GM21528 (cell line): ENCODE measurements around the gene MRPL20.
"Not testable (repeated sequence)": the region's sequence is repeated elsewhere in the genome, so short reads cannot be mapped to it uniquely, and the experiment has no call there.

ENCODE experiments used
- ATAC-seq: cut with Tn5 transposase; IDR thresholded peaks from one replicate; pipeline ENCODE4 v1.9.1; 2021; ENCODE audit warnings: mild to moderate bottlenecking, moderate library complexity; ENCODE audit not compliant: unreplicated experiment, low FRiP score

The MRPL20 gene

DNA sequence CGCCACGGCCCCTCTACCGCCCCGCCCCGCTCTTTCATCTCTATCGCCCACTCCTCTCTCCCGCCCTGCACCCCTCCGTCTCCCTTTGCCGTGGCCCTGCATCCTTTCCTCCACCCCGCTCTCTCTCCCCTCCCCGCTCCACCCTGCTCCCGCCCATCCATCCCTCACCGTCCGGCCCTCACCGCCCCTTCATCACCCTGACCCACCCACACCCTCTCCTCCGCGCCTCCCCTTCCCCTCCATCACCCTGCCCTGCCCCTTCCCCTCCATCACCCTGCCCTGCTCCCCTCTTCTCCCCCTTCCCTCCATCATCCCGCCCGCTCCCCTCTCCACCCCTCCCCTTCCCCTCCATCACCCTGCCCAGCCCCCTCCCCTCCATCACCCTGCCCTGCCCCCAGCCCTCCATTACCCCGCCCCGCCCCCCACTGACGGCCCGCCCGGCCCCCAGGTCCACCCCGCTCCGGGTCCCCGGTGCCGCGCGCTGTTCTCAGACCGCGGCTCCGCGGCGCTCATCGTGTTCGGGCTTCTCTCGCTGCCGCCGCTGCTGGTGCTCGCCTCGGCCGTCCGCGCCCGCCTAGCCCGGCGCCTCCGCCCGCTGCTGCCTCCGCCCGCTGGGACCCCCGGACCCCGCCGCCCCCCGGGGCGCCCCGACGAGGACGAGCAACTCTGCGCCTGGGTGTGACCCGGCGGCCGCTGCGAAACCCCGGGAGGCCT is 20.2 kb upstream of the MRPL20 start:
- no peak for ATAC-seq

DNA sequence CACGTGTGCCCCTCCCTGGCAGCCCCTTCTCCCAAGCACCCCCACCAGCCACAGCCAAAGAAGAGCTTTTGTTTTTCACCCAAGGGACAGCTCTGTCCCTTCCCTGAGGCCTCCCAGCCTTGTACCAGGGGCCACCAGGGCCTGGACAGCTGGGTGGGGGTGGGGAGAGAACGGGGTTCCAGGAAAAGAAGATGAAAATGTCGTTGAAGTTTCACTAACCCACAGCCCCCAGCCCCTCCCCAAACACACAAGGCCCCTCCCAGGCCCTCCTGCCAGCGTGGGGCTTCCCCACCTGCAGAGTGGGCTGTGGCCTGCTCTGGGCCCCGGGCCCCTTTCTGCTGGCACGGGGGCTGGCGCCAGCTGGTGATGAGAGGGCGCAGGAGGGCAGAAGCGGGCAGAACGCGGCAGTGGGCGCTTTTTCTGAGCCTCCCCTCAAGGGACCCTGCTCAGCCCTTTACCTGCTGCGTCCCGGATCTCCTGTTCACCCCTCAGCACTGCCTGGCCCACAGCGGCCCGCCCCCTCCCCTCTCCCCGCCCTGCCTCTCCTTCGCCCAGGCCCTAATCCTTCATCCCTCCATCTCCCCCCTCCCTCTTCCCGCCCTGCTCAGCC is 19.5 kb upstream of the MRPL20 start:
- ATAC-seq, result no peak

DNA sequence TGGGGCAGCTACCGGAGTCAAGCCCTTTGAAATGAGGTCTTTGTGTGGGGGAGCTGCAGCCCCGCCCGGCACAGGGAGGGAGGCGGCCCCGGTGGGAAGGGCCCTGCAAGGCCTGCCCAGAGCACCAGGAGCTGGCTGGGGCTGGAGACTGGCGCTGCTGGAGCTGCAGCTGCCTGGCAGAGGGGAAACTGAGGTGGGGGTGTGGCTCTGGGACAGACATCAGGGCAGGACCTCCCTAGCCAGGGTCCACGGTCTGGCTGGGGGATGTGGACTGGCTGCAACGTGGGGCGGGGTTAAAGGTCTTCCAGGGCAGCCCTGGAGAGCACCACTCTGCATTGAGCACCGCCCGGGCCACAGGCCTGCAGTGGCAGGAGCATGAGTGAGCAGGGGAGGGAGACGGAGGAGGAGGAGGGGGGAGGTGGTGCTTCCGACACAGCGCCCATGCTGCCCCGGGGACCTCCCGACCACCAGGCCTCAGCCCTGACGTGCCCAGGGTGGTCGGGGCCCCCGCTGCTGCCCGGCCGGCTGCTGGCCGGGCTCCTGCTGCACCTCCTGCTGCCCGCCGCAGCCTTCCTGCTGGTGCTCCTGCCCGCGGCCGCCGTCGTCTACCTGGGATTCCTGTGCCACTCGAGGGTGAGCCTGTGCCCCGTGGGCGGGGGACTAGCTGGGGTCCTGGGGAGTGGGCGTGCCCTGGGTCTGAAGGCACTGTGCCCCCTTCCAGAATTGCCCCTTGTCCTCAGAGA is 18.8 kb upstream of the MRPL20 start:
- no peak for ATAC-seq

DNA sequence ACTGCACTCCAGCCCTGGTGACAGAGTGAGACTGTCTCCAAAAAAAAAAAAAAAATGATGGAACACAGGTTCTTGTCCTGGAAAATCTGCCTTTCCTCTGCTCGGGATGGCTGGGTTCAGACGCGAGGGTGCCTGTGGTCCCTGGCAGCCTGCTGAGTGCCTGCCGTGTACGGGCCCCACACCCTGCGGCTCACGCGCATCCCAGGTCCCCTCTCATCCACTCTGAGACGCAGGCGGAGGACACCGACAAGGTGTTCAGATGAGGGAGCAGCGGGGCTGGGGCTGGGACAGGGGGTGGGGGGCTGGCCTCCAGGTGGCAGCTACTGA is 18.3 kb upstream of the MRPL20 start:
- ATAC-seq, result no peak

DNA sequence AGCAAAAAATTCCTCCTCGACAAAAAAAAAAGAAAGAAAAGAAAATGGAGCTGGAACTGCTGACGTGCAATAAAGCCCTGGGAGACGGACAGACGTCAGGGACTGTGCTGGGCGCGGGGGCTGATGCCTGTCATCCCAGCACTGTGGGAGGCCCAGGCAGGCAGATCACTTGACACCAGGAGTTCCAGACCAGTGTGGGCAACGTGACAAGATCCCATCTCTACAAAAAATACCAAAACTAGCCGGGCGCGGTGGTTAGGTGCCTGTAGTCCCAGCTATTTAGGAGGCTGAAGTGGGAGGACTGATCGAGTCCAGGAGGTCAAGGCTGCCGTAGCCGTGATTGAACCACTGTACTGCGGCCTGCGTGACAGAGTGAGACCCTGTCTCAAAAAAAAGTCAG is 17.6 kb upstream of the MRPL20 start:
- no peak for ATAC-seq

DNA sequence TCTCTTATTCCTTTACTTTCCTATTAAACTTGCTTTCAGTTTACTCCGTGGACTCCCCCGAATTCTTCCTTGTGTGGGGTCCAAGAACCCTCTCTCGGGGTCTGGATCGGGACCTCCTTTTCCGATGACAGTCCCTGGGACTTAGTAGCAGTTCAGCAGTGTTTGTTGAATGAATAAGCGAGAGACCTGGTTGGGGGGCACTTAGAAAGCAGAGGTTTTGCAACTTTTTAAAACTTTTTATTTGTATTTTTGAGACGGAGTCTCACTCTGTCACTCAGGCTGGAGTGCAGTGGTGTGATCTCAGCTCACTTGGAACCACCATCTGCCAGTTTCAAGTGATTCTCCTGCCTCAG is 16.1 kb upstream of the MRPL20 start:
- ATAC-seq, result no peak

DNA sequence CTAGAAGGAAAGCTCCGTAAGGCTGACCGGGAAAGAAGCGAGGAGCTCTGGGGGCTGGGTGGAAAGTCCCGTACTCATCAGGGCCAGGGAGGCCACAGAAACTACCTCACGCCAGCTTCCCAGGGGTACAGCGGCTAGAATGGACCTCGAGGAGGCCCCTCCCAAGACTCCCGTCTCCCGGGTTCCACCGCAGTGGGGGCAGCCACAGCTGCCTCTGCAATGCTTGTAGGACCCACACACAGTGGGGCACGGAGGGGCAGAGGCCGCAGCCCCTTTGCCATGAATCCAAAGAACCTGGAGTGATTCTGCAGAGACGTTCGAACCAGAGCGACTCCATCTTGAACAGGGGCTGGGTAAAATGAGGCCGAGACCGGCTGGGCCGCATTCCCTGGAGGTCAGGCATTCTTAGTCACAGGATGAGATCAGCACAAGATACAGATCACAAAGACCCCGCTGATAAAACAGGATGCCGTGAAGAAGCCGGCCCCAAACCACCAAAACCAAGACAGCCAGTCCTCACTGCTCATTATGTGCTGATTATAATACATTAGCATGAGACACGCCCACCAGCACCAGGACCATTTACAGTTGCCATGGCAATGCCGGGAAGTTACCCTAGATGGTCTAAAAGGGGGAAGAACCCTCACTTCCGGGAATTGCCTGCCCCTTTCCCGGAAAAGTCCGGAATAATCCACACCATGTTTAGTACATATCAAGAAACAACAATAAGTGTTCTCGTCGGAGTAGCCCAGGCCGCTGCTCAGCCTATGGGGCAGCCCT is 15.6 kb upstream of the MRPL20 start:
- ATAC-seq, result no peak

DNA sequence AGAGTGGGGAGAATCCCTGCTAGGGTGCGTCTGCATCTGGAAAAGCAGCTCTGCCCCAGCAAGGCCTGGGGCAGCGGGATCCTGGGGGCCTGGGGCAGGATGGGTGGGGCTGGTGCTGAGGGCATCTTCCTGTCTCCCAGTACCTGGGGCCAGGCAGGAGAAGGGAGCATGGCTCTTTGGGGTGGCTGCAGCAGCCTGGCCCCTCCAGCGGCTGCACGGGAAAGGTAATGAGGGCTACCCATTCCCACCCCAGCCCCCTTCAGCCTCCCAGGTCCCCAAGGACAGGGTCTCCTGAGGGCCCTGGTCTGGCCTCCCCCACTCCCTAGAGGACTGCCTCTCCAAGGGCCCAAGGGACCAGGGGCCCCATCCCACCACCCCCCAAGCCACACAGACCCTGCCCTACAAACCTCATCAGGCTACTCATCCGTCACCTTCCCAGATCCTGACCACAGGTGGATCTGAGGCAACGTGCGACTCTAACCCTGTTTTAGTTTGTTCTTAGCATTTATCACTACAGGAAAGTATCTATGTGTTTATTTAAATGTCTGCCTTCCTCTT is 14.9 kb upstream of the MRPL20 start:
- ATAC-seq, result no peak

DNA sequence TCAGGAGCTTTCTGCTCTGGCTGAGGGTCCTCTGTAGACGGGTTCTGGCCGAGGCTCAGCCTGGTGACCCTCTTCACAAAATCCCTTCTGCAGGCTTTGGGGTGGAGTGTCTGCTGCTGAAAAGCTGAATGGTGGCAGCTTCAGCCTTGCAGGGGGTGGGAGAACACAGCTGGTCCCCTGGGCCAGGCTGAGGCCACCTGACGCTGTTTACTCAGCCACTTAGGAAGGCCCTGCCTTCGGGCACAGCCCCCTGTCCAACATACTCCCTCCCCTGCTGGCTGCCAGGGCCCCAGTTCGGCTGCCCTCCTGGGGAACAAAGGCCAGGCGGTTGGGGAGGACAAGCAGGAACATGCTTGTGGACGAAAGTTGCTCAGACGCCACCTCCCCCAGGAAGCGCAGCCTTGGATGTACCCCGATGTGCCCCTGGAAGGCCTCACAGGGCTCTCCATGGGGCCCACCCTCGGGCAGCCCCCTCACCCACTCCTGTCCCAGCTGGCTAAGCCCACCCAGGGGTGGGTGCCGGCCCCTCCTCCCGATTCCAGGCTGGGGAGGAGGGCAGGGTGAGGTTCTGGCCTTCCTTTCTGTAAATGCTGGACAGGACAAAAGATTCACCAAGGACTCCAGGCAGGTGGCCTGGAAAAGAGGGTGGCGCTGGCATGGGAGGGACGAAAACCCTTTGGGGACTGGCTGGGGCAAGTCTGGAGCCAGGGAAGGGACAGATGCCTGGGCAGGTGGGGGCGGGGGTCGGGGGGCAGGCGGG is 14.2 kb upstream of the MRPL20 start, which contains the start of gene ANKRD65:
Gene ANKRD65 (minus strand): TSS at position 130 of the 760 bp plus-strand sequence. CDS start 271 bp downstream, outside the sequence.
- no peak for ATAC-seq

DNA sequence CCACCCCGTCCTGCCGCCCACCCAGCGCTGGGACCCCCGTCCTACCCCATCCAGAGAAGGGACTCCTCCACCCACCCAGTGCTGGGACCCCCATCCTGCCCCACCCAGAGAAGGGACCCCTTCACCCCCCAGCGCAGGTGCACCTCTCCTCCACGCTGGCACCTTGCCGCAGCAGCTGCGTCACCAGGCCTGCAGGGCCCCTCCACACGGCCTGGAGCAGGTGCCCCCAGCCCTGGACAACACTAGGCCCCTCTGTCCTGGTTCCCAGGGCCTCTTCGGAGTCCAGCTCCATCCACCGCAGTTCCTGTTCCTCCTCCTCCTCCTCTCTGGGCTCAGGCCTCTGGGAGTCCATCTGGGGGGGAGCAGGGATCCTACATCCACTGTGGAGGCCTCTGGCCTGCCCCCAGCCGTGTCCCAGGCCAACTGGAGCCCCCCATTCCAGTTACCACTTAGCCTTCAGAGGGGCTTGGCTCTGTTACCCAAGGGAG is 13.6 kb upstream of the MRPL20 start:
- no peak for ATAC-seq

DNA sequence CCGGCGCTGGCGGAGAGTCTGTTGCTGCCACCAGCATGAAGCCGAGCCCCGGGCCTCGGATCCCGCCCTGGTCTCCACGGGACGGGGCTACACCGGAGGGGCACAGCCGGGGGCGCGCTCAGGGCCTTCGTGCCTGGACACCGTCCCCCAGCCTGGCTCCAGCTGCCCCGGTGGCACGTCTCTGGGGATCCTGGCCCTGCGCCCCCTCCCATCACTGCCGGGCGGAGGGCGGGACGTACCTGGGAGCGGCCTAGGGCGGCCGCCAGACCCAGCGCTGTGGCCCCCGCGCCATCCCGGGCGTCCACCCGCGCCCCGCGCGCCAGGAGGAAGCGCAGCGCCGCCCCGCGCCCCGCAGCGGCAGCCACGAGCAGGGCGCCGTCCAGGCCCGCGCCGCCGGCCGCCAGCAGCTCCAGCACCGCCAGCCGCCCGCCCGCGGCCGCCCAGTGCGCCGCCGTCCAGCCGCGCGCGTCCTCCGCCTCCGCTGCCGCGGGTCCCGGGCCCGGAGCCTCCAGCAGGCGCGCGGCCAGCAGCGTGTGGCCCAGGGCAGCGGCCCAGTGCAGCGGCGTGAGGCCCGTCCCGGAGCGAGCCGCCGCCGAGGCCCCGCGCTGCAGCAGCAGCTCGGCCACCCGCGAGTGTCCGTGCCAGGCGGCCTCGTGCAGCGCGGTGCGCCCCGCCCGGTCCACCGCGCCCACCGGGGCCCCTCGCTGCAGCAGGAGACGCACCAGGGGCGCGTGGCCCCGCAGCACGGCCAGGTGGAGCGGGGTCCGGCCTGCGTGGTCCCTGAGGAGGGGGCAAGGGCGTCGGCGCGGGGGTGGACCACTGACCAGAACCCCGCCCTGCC is 12.9 kb upstream of the MRPL20 start:
- no peak for ATAC-seq

DNA sequence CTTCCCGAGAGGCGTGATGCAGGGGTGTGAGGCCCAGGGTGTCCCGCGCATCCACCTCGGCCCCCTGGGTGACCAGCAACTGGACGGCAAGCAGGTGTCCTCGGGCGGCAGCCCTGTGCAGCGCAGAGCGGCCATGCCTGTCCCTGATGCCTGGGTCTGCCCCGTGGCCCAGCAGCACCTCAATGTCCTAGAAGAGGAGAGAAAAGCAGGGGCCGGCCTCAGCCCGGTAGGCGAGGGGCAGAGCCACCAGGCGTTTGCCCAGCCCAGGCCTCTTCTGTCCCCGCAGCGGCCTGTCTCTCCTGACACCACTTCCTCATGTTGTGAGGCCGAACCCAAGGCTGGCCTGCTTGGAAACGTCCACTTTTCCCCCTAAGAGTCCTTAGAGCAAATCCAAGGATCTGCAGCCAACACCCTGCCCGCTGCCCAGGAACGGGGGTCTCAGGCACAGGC is 12.3 kb upstream of the MRPL20 start:
- ATAC-seq, result no peak

DNA sequence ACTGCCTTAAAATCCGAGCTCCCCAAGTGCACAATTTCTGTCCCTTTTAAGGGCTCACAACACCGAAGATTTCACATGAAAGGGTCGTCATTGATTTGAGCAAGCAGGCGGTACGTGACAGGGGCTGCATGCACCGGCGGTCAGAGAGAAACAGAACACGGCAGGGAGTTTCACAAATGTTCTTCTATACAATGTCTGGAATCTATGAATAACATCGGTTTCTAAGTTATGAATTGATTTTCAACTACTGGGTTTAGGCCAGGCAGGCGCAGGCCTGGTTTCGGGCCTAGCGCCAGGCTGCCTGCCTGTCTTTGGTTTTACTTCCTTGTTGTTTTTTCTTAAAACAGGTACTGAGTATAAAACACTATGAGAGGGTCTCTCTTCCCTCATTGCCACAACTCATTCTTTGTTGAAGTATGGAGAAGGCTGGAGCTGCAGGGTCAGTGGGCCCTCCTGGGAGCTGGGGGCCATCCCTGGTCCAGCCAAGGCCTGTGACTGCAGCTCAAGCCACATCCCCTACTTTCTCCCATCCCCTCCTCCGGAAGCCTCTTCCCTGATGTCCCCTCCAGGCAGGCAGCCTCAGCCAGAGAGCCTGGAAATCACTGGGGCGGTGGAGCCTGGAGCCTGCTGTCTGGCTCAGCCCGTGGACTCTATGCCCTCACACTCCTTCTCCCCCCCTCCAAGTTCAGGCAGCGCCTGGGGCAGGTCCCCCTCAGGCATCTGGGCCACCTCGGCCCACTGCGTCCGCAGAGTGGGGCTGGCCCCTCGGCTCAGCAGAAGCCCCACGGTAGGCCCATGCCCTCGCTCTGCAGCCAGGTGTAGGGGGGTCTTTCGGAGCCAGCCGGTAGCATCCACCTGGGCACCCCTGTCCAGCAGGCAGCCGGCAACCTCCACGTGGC is 11.6 kb upstream of the MRPL20 start:
- no peak for ATAC-seq

DNA sequence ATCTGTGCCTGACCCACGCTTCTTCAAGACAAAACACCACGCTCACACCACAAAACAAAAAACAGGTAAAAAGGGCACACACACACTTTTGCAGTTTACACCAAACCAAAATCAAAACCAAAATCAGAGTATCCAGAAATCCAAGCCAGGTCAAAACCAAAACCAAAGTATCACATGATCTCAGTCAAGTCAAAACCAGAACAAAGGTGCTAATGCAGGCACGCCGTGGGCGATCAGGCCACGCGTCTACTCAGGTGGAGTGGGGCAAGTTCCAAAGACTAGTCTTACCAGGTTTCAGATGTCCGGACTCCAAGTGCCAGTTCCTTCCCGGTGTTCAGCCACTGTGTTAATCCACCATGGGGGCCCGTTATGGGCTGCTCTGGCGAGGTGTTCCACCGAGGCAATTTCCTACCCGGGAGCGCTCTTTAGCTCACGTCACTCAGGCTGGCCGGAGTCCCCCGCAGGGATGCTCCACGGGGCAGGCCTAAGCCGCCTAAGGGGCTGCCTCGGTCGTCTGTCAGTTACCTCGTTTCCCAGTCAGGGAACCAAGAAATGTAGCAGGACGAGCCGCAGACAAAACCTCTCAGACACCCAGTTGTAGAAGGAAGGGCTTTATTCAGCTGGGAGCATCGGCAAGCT is 10.9 kb upstream of the MRPL20 start:
- ATAC-seq, result not testable (repeated sequence)

DNA sequence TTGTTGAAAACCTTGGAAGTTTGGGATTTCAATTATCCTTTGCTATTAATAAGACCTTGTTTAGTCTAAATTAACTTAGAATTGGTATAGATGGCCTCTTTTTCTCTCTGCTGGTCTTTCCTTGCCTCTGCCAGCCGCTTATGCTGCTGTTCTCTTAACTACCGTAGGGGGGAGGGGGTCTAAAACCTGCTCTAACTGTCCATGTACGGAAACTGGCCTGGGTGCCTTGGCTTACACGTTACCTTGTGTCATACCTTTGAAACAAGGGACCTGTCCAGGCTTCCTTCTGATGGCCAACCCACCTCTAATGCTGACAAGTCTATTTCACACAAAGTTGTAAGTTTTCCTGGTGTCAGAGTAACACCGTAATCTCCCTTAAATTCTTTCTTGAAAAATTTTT is 10.3 kb upstream of the MRPL20 start:
- ATAC-seq, result not testable (repeated sequence)

DNA sequence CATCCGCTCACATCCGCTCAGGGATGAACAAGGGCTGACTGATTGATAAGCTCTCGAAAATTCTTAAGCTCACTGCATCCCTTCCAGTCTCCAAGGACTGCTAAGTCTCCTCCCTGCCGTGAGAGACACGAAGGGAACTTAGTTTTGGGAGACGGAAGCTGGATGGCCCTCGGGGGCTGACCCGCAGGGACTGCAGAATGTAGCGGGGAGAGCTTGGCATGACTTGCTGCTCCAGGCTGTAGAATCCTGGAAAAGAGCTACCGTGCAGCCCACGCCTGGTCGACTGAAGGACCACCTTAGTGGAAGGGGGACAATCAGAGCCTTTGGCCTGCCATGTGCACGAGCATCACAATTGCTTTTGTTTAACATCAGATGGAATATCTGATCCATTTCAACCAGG is 8.7 kb upstream of the MRPL20 start:
- ATAC-seq, result no peak

DNA sequence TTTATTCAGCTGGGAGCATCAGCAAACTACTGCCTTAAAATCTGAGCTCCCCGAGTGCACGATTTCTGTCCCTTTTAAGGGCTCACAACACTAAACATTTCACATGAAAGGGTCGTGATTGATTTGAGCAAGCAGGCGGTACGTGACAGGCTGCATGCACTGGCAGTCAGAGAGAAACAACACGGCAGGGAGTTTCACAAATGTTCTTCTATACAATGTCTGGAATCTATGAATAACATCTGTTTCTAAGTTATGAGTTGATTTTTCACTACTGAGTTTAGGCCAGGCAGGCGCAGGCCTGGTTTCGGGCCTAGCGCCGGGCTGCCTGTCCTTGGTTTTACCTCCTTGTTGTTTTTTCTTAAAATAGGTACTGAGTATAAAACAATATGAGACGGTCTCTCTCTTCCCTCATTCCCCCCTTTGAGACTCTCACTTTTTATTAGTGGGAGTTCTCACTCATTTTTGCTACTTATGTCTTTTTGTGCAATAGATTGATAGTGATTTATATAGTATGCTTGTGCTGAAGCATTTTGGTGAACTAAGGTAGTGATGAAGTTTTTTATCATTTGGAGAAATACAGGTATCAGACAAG is 5.3 kb upstream of the MRPL20 start:
- not testable (repeated sequence) for ATAC-seq
